ENCODE measurements around the gene ARSG.

DNA sequence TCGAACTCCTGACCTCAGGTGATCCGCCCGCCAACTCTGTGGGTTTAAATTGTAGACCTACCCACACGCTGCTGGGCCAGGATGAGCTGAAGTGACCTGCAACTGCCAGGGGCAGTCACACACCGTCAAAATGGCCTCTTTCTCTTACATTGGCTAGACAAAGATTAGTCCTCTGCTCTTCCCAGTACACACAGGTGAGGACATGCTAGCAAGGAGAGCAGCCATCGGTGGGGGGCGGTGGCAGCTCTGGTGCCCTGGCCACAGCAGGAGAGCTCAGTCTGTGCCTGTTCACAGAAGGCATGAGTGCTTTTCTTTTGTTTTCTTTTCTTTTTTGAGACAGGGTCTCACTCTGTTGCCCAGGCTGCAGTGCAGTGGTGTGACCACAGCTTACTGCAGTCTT lies 136.3 kb downstream of the ARSG start:
- TF ChIP-seq, protein P1, sequence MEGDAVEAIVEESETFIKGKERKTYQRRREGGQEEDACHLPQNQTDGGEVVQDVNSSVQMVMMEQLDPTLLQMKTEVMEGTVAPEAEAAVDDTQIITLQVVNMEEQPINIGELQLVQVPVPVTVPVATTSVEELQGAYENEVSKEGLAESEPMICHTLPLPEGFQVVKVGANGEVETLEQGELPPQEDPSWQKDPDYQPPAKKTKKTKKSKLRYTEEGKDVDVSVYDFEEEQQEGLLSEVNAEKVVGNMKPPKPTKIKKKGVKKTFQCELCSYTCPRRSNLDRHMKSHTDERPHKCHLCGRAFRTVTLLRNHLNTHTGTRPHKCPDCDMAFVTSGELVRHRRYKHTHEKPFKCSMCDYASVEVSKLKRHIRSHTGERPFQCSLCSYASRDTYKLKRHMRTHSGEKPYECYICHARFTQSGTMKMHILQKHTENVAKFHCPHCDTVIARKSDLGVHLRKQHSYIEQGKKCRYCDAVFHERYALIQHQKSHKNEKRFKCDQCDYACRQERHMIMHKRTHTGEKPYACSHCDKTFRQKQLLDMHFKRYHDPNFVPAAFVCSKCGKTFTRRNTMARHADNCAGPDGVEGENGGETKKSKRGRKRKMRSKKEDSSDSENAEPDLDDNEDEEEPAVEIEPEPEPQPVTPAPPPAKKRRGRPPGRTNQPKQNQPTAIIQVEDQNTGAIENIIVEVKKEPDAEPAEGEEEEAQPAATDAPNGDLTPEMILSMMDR (IDR thresholded peaks at IDR 0.05) = no peak
- no peak for TF ChIP-seq POLR2A (IDR thresholded peaks at IDR 0.05)
